B cell (primary cell): ENCODE results near the gene NUP210L.

Source experiments
- CTCF ChIP-seq: fragments of 200-600 bp; IDR thresholded peaks from one replicate; pipeline ENCODE4 v1.8.0; 2022; ENCODE audit warnings: antibody characterized with exemption, mild to moderate bottlenecking
- EZH2 ChIP-seq: IDR thresholded peaks from 2 replicates; pipeline ENCODE4 v1.6.1; 2012; ENCODE audit warnings: borderline replicate concordance, low read depth, mild to moderate bottlenecking, moderate library complexity, low read length; ENCODE audit not compliant: insufficient read depth, poor library complexity, severe bottlenecking

GRCh38 chr1:154154053-154154452 lies 820 bp downstream of the NUP210L start:
- no peak for TF ChIP-seq CTCF
- no peak for TF ChIP-seq EZH2
